ENCODE measurements around the gene VPS33A. TPM values are rescaled to one million over a fixed set of nuclear protein-coding genes. Genes with fewer than 3 reads are reported as not detected.

The VPS33A gene
- total RNA-seq, 1 experiment from 2014 or later = 16.5 TPM

- CTCF ChIA-PET = interaction anchor here (0.5 to 0.9 kb wide), 3 partner anchors 34 to 1713 kb away, joined by 3 to 5 read pairs (median 3); no protein-coding TSS in a partner anchor
- Mint-ChIP-seq H3K27me3 (ENCODE audit: insufficient read depth, unreplicated experiment) (no peaks in the 10 kb centered on the region), H3K9me3 (ENCODE audit: unreplicated experiment) (no peaks in the 10 kb centered on the region), H3K4me3 (ENCODE audit: unreplicated experiment) (no peak overlapping the region), H3K36me3 (ENCODE audit: insufficient read depth, unreplicated experiment) (peaks cover 68% of the 10 kb centered on the region), H3K27ac (ENCODE audit: low read depth, unreplicated experiment) (no peak overlapping the region), H3K4me1 (ENCODE audit: insufficient read depth, unreplicated experiment) (no peaks in the 10 kb centered on the region)
- TF ChIP-seq CTCF (IDR thresholded peaks at IDR 0.05; ENCODE audit: unreplicated experiment) = no peak
- no peak for DNase-seq (ENCODE audit: unreplicated experiment)
- no TSS peak for BruUV-seq (replicated peaks)
- intact Hi-C loops (cut with micrococcal nuclease) = no loop called here
- POLR2A ChIA-PET = interaction anchor here (1.1 kb wide), 1 partner anchor 31 kb away, joined by 3 read pairs; no protein-coding TSS in a partner anchor
Observed at GRCh38 chr12:122310626-122311333, 44.5 kb upstream of the VPS33A start.

- no peak overlapping the region for H3K4me3 Mint-ChIP-seq (ENCODE audit: unreplicated experiment)
- H3K27me3 Mint-ChIP-seq (ENCODE audit: insufficient read depth, unreplicated experiment) = no peaks in the 10 kb centered on the region
- H3K27ac Mint-ChIP-seq (ENCODE audit: low read depth, unreplicated experiment) = no peak overlapping the region
- no peaks in the 10 kb centered on the region for H3K9me3 Mint-ChIP-seq (ENCODE audit: unreplicated experiment)
- POLR2A ChIA-PET = no interaction called here
- no peak for TF ChIP-seq CTCF (IDR thresholded peaks at IDR 0.05; ENCODE audit: unreplicated experiment)
- CTCF ChIA-PET = interaction anchor here (1.4 kb wide), 2 partner anchors 26 to 46 kb away, joined by 4 to 6 read pairs; no protein-coding TSS in a partner anchor
- H3K4me1 Mint-ChIP-seq (ENCODE audit: insufficient read depth, unreplicated experiment) = no peaks in the 10 kb centered on the region
- no peak for DNase-seq (ENCODE audit: unreplicated experiment)
- H3K36me3 Mint-ChIP-seq (ENCODE audit: insufficient read depth, unreplicated experiment) = peaks cover 67% of the 10 kb centered on the region
- intact Hi-C loops (cut with micrococcal nuclease) = no loop called here
- BruUV-seq (replicated peaks) = no TSS peak
Observed at GRCh38 chr12:122309564-122310121, 43.3 kb upstream of the VPS33A start.

GRCh38 chr12:122308811-122309210 lies 42.5 kb upstream of the VPS33A start:
- BruUV-seq (replicated peaks) = no TSS peak

More at GRCh38 chr12:122308811-122309210, 42.5 kb upstream of the VPS33A start:
- ChIA-PET CTCF (interaction anchor here (0.6 to 1.4 kb wide), 3 partner anchors 27 to 87 kb away, joined by 3 to 6 read pairs (median 4); no protein-coding TSS in a partner anchor), POLR2A (no interaction called here)
- no peak for TF ChIP-seq CTCF (IDR thresholded peaks at IDR 0.05; ENCODE audit: unreplicated experiment)
- Mint-ChIP-seq H3K27ac (ENCODE audit: low read depth, unreplicated experiment) (no peak overlapping the region), H3K4me3 (ENCODE audit: unreplicated experiment) (no peak overlapping the region), H3K36me3 (ENCODE audit: insufficient read depth, unreplicated experiment) (peaks cover 72% of the 10 kb centered on the region), H3K9me3 (ENCODE audit: unreplicated experiment) (no peaks in the 10 kb centered on the region), H3K27me3 (ENCODE audit: insufficient read depth, unreplicated experiment) (no peaks in the 10 kb centered on the region), H3K4me1 (ENCODE audit: insufficient read depth, unreplicated experiment) (no peaks in the 10 kb centered on the region)
- no peak for DNase-seq (ENCODE audit: unreplicated experiment)
- intact Hi-C loops (cut with micrococcal nuclease) = no loop called here

Measured in MCF 10A (cell line).